ENCODE results near the gene TIMM10B.

Gene TIMM10B

GRCh38 chr11:6448574-6448973 lies 32.7 kb upstream of the TIMM10B start:
- no peaks in the 10 kb centered on the region for H3F3A ChIP-seq (ENCODE audit: insufficient read depth)
- H3K36me3 ChIP-seq (ENCODE audit: low read length): no peaks in the 10 kb centered on the region
- H2AFZ ChIP-seq (ENCODE audit: low read depth, low read length, severe bottlenecking): no peak overlapping the region
- no peaks in the 10 kb centered on the region for H3K9me3 ChIP-seq (ENCODE audit: insufficient read depth, low read length)
- H3K79me2 ChIP-seq (ENCODE audit: insufficient read depth, low read length): no peaks in the 10 kb centered on the region
- no peak overlapping the region for H3K4me2 ChIP-seq (ENCODE audit: low read depth, low read length, poor library complexity, severe bottlenecking)
- H3K27me3 ChIP-seq (ENCODE audit: low read length): no peaks in the 10 kb centered on the region
- no peaks in the 10 kb centered on the region for H3K9me2 ChIP-seq (replicated peaks; ENCODE audit: insufficient read depth, low read length)
- H3K4me3 ChIP-seq (ENCODE audit: insufficient read depth, low read length, poor library complexity, severe bottlenecking): no peak overlapping the region
- TF ChIP-seq CTCF (IDR thresholded peaks at IDR 0.05; ENCODE audit: insufficient read depth, low read length, poor library complexity, severe bottlenecking): no peak
- no peak for TF ChIP-seq EZH2phosphoT487 (conservative IDR thresholded peaks at IDR 0.05; ENCODE audit: low read length)
- H3K27ac ChIP-seq (ENCODE audit: low read depth, low read length): no peak overlapping the region
- H3K9ac ChIP-seq (ENCODE audit: low read length): no peak overlapping the region
- no peaks in the 10 kb centered on the region for H4K20me1 ChIP-seq (ENCODE audit: low read depth, low read length)

GRCh38 chr11:6452219-6452618 lies 29.1 kb upstream of the TIMM10B start:
- no peaks in the 10 kb centered on the region for H3F3A ChIP-seq (ENCODE audit: insufficient read depth)
- no peak overlapping the region for H3K4me2 ChIP-seq (ENCODE audit: low read depth, low read length, poor library complexity, severe bottlenecking)
- H3K79me2 ChIP-seq (ENCODE audit: insufficient read depth, low read length): no peaks in the 10 kb centered on the region
- TF ChIP-seq EZH2phosphoT487 (conservative IDR thresholded peaks at IDR 0.05; ENCODE audit: low read length): no peak
- TF ChIP-seq CTCF (IDR thresholded peaks at IDR 0.05; ENCODE audit: insufficient read depth, low read length, poor library complexity, severe bottlenecking): no peak
- H3K36me3 ChIP-seq (ENCODE audit: low read length): no peaks in the 10 kb centered on the region
- no peak overlapping the region for H3K27ac ChIP-seq (ENCODE audit: low read depth, low read length)
- no peak overlapping the region for H3K4me3 ChIP-seq (ENCODE audit: insufficient read depth, low read length, poor library complexity, severe bottlenecking)
- no peaks in the 10 kb centered on the region for H3K9me3 ChIP-seq (ENCODE audit: insufficient read depth, low read length)
- H3K27me3 ChIP-seq (ENCODE audit: low read length): no peaks in the 10 kb centered on the region
- no peaks in the 10 kb centered on the region for H4K20me1 ChIP-seq (ENCODE audit: low read depth, low read length)
- H3K9me2 ChIP-seq (replicated peaks; ENCODE audit: insufficient read depth, low read length): no peaks in the 10 kb centered on the region
- no peak overlapping the region for H3K9ac ChIP-seq (ENCODE audit: low read length)
- H2AFZ ChIP-seq (ENCODE audit: low read depth, low read length, severe bottlenecking): no peak overlapping the region

GRCh38 chr11:6453152-6453551 lies 28.1 kb upstream of the TIMM10B start:
- H3K36me3 ChIP-seq (ENCODE audit: low read length): no peaks in the 10 kb centered on the region
- no peaks in the 10 kb centered on the region for H3K79me2 ChIP-seq (ENCODE audit: insufficient read depth, low read length)
- no peaks in the 10 kb centered on the region for H3K9me2 ChIP-seq (replicated peaks; ENCODE audit: insufficient read depth, low read length)
- no peak overlapping the region for H3K9ac ChIP-seq (ENCODE audit: low read length)
- no peaks in the 10 kb centered on the region for H3F3A ChIP-seq (ENCODE audit: insufficient read depth)
- no peak overlapping the region for H3K4me2 ChIP-seq (ENCODE audit: low read depth, low read length, poor library complexity, severe bottlenecking)
- no peaks in the 10 kb centered on the region for H4K20me1 ChIP-seq (ENCODE audit: low read depth, low read length)
- H3K9me3 ChIP-seq (ENCODE audit: insufficient read depth, low read length): no peaks in the 10 kb centered on the region
- H2AFZ ChIP-seq (ENCODE audit: low read depth, low read length, severe bottlenecking): no peak overlapping the region
- H3K27me3 ChIP-seq (ENCODE audit: low read length): no peaks in the 10 kb centered on the region
- TF ChIP-seq CTCF (IDR thresholded peaks at IDR 0.05; ENCODE audit: insufficient read depth, low read length, poor library complexity, severe bottlenecking) (no peak), EZH2phosphoT487 (conservative IDR thresholded peaks at IDR 0.05; ENCODE audit: low read length) (no peak)
- no peak overlapping the region for H3K27ac ChIP-seq (ENCODE audit: low read depth, low read length)
- H3K4me3 ChIP-seq (ENCODE audit: insufficient read depth, low read length, poor library complexity, severe bottlenecking): no peak overlapping the region
